CD14-positive monocyte (primary cell): ENCODE data around the gene RAVER1. TPM values are rescaled to one million over a fixed set of nuclear protein-coding genes. Genes with fewer than 3 reads are reported as not detected.

ENCODE experiments used
- DNase-seq, 3 donors: peaks; one replicate each; pipeline ENCODE4 v3.0.0-alpha.2; 2011 to 2022
- H2AFZ ChIP-seq: 2 replicates; pipeline ENCODE4 v1.6.0; 2012; ENCODE audit warnings: mild to moderate bottlenecking, low read depth, low read length, inconsistent platforms; ENCODE audit not compliant: insufficient read depth, poor library complexity, severe bottlenecking
- H3K27ac ChIP-seq, 2 donors: 1 replicate in 1 of 2; 2 replicates in 1 of 2; pipeline ENCODE4 v1.5.1; 2012 to 2013; ENCODE audit warnings: low read length in 2 of 2, control low read depth in 1 of 2, inconsistent platforms in 1 of 2, low read depth in 1 of 2, mild to moderate bottlenecking in 1 of 2
- H3K27me3 ChIP-seq, 2 donors: one replicate each; pipeline versions ENCODE4 v1.6.0 to v1.6.1; 2011 to 2013; ENCODE audit warnings: low read length in 2 of 2; ENCODE audit not compliant: control insufficient read depth in 2 of 2, insufficient read depth in 2 of 2
- H3K36me3 ChIP-seq, 2 donors: replicated peaks in 1 of 2; 1 replicate in 1 of 2; 2 replicates in 1 of 2; pipeline versions ENCODE4 v1.5.1 to v1.6.1; 2012 to 2013; ENCODE audit warnings: low read length in 2 of 2, control low read depth in 1 of 2, inconsistent platforms in 1 of 2, mild to moderate bottlenecking in 1 of 2; ENCODE audit not compliant: insufficient read depth in 2 of 2, control insufficient read depth in 1 of 2
- H3K4me1 ChIP-seq, 2 donors: 1 replicate in 1 of 2; 2 replicates in 1 of 2; pipeline versions ENCODE4 v1.5.1 to v1.6.1; 2012 to 2013; ENCODE audit warnings: low read length in 2 of 2, control low read depth in 1 of 2, inconsistent platforms in 1 of 2, mild to moderate bottlenecking in 1 of 2, moderate library complexity in 1 of 2; ENCODE audit not compliant: insufficient read depth in 2 of 2, control insufficient read depth in 1 of 2
- H3K4me2 ChIP-seq: replicated peaks from 2 replicates; pipeline ENCODE3; 2012; ENCODE audit warnings: low read length, moderate library complexity, mild to moderate bottlenecking; ENCODE audit not compliant: poor library complexity, severe bottlenecking; ENCODE audit errors: extremely low read depth
- H3K4me3 ChIP-seq, 3 experiments: fragments of 200-600 bp in 1 of 3; sonication (generic) in 1 of 3; replicated peaks in 1 of 3; 1 replicate in 2 of 3; 2 replicates in 1 of 3; pipeline ENCODE4 v1.5.1; 2011 to 2013; ENCODE audit warnings: low read length in 3 of 3, mild to moderate bottlenecking in 3 of 3, control low read depth in 2 of 3, low read depth in 2 of 3, inconsistent platforms in 1 of 3, moderate library complexity in 1 of 3
- H3K79me2 ChIP-seq: 2 replicates; pipeline ENCODE4 v1.6.0; 2012; ENCODE audit warnings: mild to moderate bottlenecking, control low read depth, inconsistent platforms, low read length, moderate library complexity; ENCODE audit not compliant: insufficient read depth
- H3K9ac ChIP-seq: 2 replicates; pipeline ENCODE4 v1.6.0; 2017; ENCODE audit warnings: low read length, mild to moderate bottlenecking; ENCODE audit not compliant: insufficient read depth, poor library complexity, severe bottlenecking
- H3K9me3 ChIP-seq, 2 donors: replicated peaks in 1 of 2; 1 replicate in 1 of 2; 2 replicates in 1 of 2; pipeline versions ENCODE4 v1.5.1 to v1.6.1; 2012 to 2013; ENCODE audit warnings: low read length in 2 of 2, control low read depth in 1 of 2; ENCODE audit not compliant: control insufficient read depth in 1 of 2, insufficient read depth in 1 of 2
- H4K20me1 ChIP-seq: 2 replicates; pipeline ENCODE4 v1.6.0; 2012; ENCODE audit warnings: mild to moderate bottlenecking, low read length, control low read depth, moderate library complexity; ENCODE audit not compliant: insufficient read depth
- H3K27ac Mint-ChIP-seq, 7 donors: one replicate each; pipeline ENCODE4 v1.8.0; 2020; ENCODE audit warnings: mild to moderate bottlenecking in 7 of 7, mixed read lengths in 7 of 7, moderate library complexity in 6 of 7, inconsistent platforms in 2 of 7
- H3K27me3 Mint-ChIP-seq, 3 donors: one replicate each; pipeline ENCODE4 v1.8.0; 2021 to 2022; ENCODE audit warnings: low read depth in 3 of 3, mild to moderate bottlenecking in 3 of 3, mixed read lengths in 3 of 3, moderate library complexity in 3 of 3, inconsistent platforms in 1 of 3
- H3K36me3 Mint-ChIP-seq, 2 donors: one replicate each; pipeline ENCODE4 v1.8.0; 2020; ENCODE audit warnings: mixed read lengths in 2 of 2, inconsistent platforms in 1 of 2, mild to moderate bottlenecking in 1 of 2
- H3K4me1 Mint-ChIP-seq: one replicate; pipeline ENCODE4 v1.8.0; 2020; ENCODE audit warnings: mild to moderate bottlenecking, mixed read lengths
- H3K4me3 Mint-ChIP-seq, 2 donors: one replicate each; pipeline ENCODE4 v1.8.0; 2020; ENCODE audit warnings: mild to moderate bottlenecking in 2 of 2, mixed read lengths in 2 of 2, moderate library complexity in 1 of 2
- H3K9me3 Mint-ChIP-seq, 7 donors: one replicate each; pipeline ENCODE4 v1.8.0; 2020 to 2022; ENCODE audit warnings: mixed read lengths in 7 of 7, mild to moderate bottlenecking in 6 of 7, moderate library complexity in 6 of 7, inconsistent platforms in 2 of 7
- CTCF ChIP-seq: fragments of 200-600 bp; IDR thresholded peaks from one replicate; pipeline ENCODE4 v1.8.0; 2022; ENCODE audit warnings: antibody characterized with exemption, mild to moderate bottlenecking
- WGBS: methylation state at CpG from one replicate; pipeline ENCODE4 v1.1.5; 2013; ENCODE audit warnings: missing lambda C conversion rate; ENCODE audit not compliant: insufficient coverage; 5-methylcytosine and 5-hydroxymethylcytosine counted together
- intact Hi-C, 2 donors: fragments of 100-400 bp; cut with micrococcal nuclease; formaldehyde crosslinking; loops; one replicate each; pipeline versions ENCODE4 v1.15.0 to v1.15.1; 2023
- polyA plus RNA-seq, 3 donors: library from polyadenylated mRNA; depleted of rRNA in 1 of 3; unstranded in 2 of 3; stranded (reverse) in 1 of 3; fragments of 300-500 nt in 2 of 3; fragments of >200 nt in 1 of 3; fragmentation: Illumina TruSeq in 2 of 3; gene quantifications; 1 replicate in 2 of 3; 2 replicates in 1 of 3; pipeline ENCODE4 v1.2.3, GENCODE V29; 2012 to 2021

RAVER1 gene
- polyA plus RNA-seq, 3 donors: 6.0 to 20.7 (median 9.0) TPM

GRCh38 chr19:10290876-10291553 is 42.3 kb downstream of the RAVER1 start:
- Histone ChIP-seq H3K9me3 (peaks cover 6 to 22% of the 10 kb centered on the region in 2 donors), H3K4me1 (peaks cover 97% of the 10 kb centered on the region in 2 donors), H2AFZ (peak overlapping the region; percentile 73), H3K36me3 (peaks cover 2% of the 10 kb centered on the region in 2 donors), H3K27me3 (peaks cover 36 to 83% of the 10 kb centered on the region in 2 donors), H3K4me3 (peak overlapping the region; percentile 12 to 74 (median 29)), H3K79me2 (no peaks in the 10 kb centered on the region), H3K4me2 (peak overlapping the region; percentile 78), H4K20me1 (peaks cover 16% of the 10 kb centered on the region), H3K9ac (peak overlapping the region; percentile 33), H3K27ac (no peak overlapping the region)
- H3K4me3 Mint-ChIP-seq: peak overlapping the region; percentile 75 to 94
- no peak for TF ChIP-seq CTCF
- intact Hi-C loops: no loop called here
- peaks cover 20 to 27% of the 10 kb centered on the region in 2 donors for H3K36me3 Mint-ChIP-seq
- peaks cover 0 to 51% (median 31%) of the 10 kb centered on the region in 7 donors for H3K9me3 Mint-ChIP-seq
- H3K27ac Mint-ChIP-seq: peak overlapping the region in 2 of 7 donors; percentile 19 to 66
- WGBS: under 1% methylated on average over 57 of the region's 57 CpGs
- DNase-seq: peak; percentile 30 to 68 (median 61)
- H3K4me1 Mint-ChIP-seq: peaks cover 87% of the 10 kb centered on the region
- H3K27me3 Mint-ChIP-seq: peaks cover 74 to 90% (median 86%) of the 10 kb centered on the region in 3 donors

- Histone ChIP-seq H3K4me1 (peaks cover 97% of the 10 kb centered on the region in 2 donors), H3K36me3 (peaks cover 8% of the 10 kb centered on the region in 2 donors), H3K9ac (peak overlapping the region; percentile 33), H3K27ac (no peak overlapping the region), H3K4me2 (peak overlapping the region; percentile 78), H4K20me1 (peaks cover 22% of the 10 kb centered on the region), H2AFZ (peak overlapping the region; percentile 73), H3K9me3 (peaks cover 6 to 22% of the 10 kb centered on the region in 2 donors), H3K4me3 (peak overlapping the region in 2 of 3 experiments; percentile 29 to 74), H3K27me3 (peaks cover 32 to 78% of the 10 kb centered on the region in 2 donors), H3K79me2 (no peaks in the 10 kb centered on the region)
- no peak for TF ChIP-seq CTCF
- Mint-ChIP-seq H3K4me3 (peak overlapping the region; percentile 75 to 94), H3K4me1 (peaks cover 87% of the 10 kb centered on the region), H3K9me3 (peaks cover 0 to 48% (median 31%) of the 10 kb centered on the region in 7 donors), H3K27ac (peak overlapping the region in 5 of 7 donors; percentile 17 to 78 (median 64)), H3K27me3 (peaks cover 69 to 84% (median 82%) of the 10 kb centered on the region in 3 donors), H3K36me3 (peaks cover 21 to 33% of the 10 kb centered on the region in 2 donors)
- under 1% methylated on average over 30 of the region's 30 CpGs for WGBS
- intact Hi-C loops: no loop called here
- DNase-seq: peak in 1 of 3 donors; percentile 35
Observed at GRCh38 chr19:10290357-10290875, 42.9 kb downstream of the RAVER1 start.
